Astrocyte (in vitro differentiated cells and primary cell): ENCODE data around the gene MARVELD1. TPM values are rescaled to one million over a fixed set of nuclear protein-coding genes. Genes with fewer than 3 reads are reported as not detected.

Source experiments
- DNase-seq: peaks from one replicate; pipeline ENCODE4 v3.0.0-alpha.2; 2010; ENCODE audit warnings: low read depth
- FAIRE-seq: peaks from 2 replicates; lab custom pipeline; 2011; peaks lifted over from hg19 to GRCh38; lab: Jason Lieb, UNC
- H2AFZ ChIP-seq: 2 replicates; pipeline ENCODE4 v1.6.0; 2012; ENCODE audit warnings: low read depth, low read length, inconsistent platforms
- H3K27ac ChIP-seq: 2 replicates; pipeline ENCODE4 v1.5.1; 2011; ENCODE audit warnings: low read depth, low read length, inconsistent platforms
- H3K27me3 ChIP-seq: 2 replicates; pipeline ENCODE4 v1.6.0; 2011; ENCODE audit warnings: low read length, inconsistent platforms; ENCODE audit not compliant: insufficient read depth
- H3K36me3 ChIP-seq: 2 replicates; pipeline ENCODE4 v1.5.1; 2011; ENCODE audit warnings: low read length, inconsistent platforms; ENCODE audit not compliant: insufficient read depth
- H3K4me1 ChIP-seq: 2 replicates; pipeline ENCODE4 v1.5.1; 2011; ENCODE audit warnings: low read length, inconsistent platforms; ENCODE audit not compliant: insufficient read depth
- H3K4me2 ChIP-seq: 2 replicates; pipeline ENCODE4 v1.6.0; 2012; ENCODE audit warnings: low read length, inconsistent platforms
- H3K4me3 ChIP-seq: 2 replicates; pipeline ENCODE4 v1.5.1; 2011; ENCODE audit warnings: low read depth, mild to moderate bottlenecking, low read length, inconsistent platforms; ENCODE audit not compliant: insufficient read depth
- H3K79me2 ChIP-seq: 2 replicates; pipeline ENCODE4 v1.6.0; 2012; ENCODE audit warnings: mild to moderate bottlenecking, low read length, inconsistent platforms; ENCODE audit not compliant: insufficient read depth
- H3K9ac ChIP-seq: 2 replicates; pipeline ENCODE4 v1.6.0; 2012; ENCODE audit warnings: mild to moderate bottlenecking, low read length, inconsistent platforms
- H3K9me3 ChIP-seq: 2 replicates; pipeline ENCODE4 v1.5.1; 2012; ENCODE audit warnings: low read depth, mild to moderate bottlenecking, low read length, inconsistent platforms; ENCODE audit not compliant: insufficient read depth
- H4K20me1 ChIP-seq: 2 replicates; pipeline ENCODE4 v1.6.0; 2012; ENCODE audit warnings: low read length, inconsistent platforms; ENCODE audit not compliant: insufficient read depth
- H3K27ac Mint-ChIP-seq: one replicate; pipeline ENCODE4 v1.8.0; 2021; ENCODE audit warnings: mild to moderate bottlenecking, mixed read lengths; ENCODE audit not compliant: unreplicated experiment
- H3K27me3 Mint-ChIP-seq: one replicate; pipeline ENCODE4 v1.8.0; 2021; ENCODE audit warnings: low read depth, mixed read lengths; ENCODE audit not compliant: unreplicated experiment
- H3K36me3 Mint-ChIP-seq: one replicate; pipeline ENCODE4 v1.8.0; 2021; ENCODE audit warnings: low read depth, mixed read lengths; ENCODE audit not compliant: unreplicated experiment
- H3K4me1 Mint-ChIP-seq: one replicate; pipeline ENCODE4 v1.8.0; 2021; ENCODE audit warnings: low read depth, mixed read lengths; ENCODE audit not compliant: unreplicated experiment
- H3K4me3 Mint-ChIP-seq: one replicate; pipeline ENCODE4 v1.8.0; 2021; ENCODE audit warnings: mild to moderate bottlenecking, moderate library complexity, mixed read lengths; ENCODE audit not compliant: unreplicated experiment
- H3K9me3 Mint-ChIP-seq: one replicate; pipeline ENCODE4 v1.8.0; 2021; ENCODE audit warnings: mild to moderate bottlenecking, mixed read lengths; ENCODE audit not compliant: unreplicated experiment
- CTCF ChIP-seq: IDR thresholded peaks from 2 replicates; pipeline ENCODE4 v1.5.1; 2011; ENCODE audit warnings: low read depth, mild to moderate bottlenecking, inconsistent platforms, low read length, moderate library complexity; ENCODE audit not compliant: insufficient read depth
- EZH2 ChIP-seq: IDR thresholded peaks from 2 replicates; pipeline ENCODE4 v1.6.1; 2012; ENCODE audit warnings: mild to moderate bottlenecking, low read length, inconsistent platforms; ENCODE audit not compliant: insufficient read depth
- total RNA-seq: library from RNA; stranded (reverse); gene quantifications from 2 replicates; pipeline ENCODE4 v1.2.1, GENCODE V29; 2021

Gene MARVELD1
- total RNA-seq, 1 donor from 2014 or later = 69.7 TPM

- no peak overlapping the region for H3K4me2 ChIP-seq
- Mint-ChIP-seq H3K27me3 (no peaks in the 10 kb centered on the region), H3K4me1 (peaks cover 4% of the 10 kb centered on the region), H3K9me3 (no peaks in the 10 kb centered on the region), H3K27ac (no peak overlapping the region), H3K36me3 (peaks cover 23% of the 10 kb centered on the region), H3K4me3 (no peak overlapping the region)
- no peak overlapping the region for H3K9ac ChIP-seq
- no peak for DNase-seq
- TF ChIP-seq EZH2 (no peak), CTCF (no peak)
- H4K20me1 ChIP-seq = peaks cover 30% of the 10 kb centered on the region
- H3K4me1 ChIP-seq = no peaks in the 10 kb centered on the region
- no peak for FAIRE-seq
- no peaks in the 10 kb centered on the region for H3K27me3 ChIP-seq
- no peak overlapping the region for H2AFZ ChIP-seq
- no peak overlapping the region for H3K27ac ChIP-seq
- H3K36me3 ChIP-seq = peaks cover 33% of the 10 kb centered on the region
- H3K4me3 ChIP-seq = no peak overlapping the region
- H3K79me2 ChIP-seq = peaks cover 20% of the 10 kb centered on the region
- H3K9me3 ChIP-seq = no peaks in the 10 kb centered on the region
Observed at GRCh38 chr10:97747573-97747972, 34.0 kb downstream of the MARVELD1 start.

- H3K9ac ChIP-seq = no peak overlapping the region
- Mint-ChIP-seq H3K9me3 (no peaks in the 10 kb centered on the region), H3K27ac (no peak overlapping the region), H3K4me3 (no peak overlapping the region), H3K36me3 (peaks cover 25% of the 10 kb centered on the region), H3K27me3 (no peaks in the 10 kb centered on the region), H3K4me1 (peaks cover 4% of the 10 kb centered on the region)
- H3K27me3 ChIP-seq = no peaks in the 10 kb centered on the region
- H3K4me2 ChIP-seq = no peak overlapping the region
- H3K27ac ChIP-seq = no peak overlapping the region
- H3K4me3 ChIP-seq = no peak overlapping the region
- H3K4me1 ChIP-seq = no peaks in the 10 kb centered on the region
- DNase-seq = no peak
- FAIRE-seq = no peak
- H3K9me3 ChIP-seq = no peaks in the 10 kb centered on the region
- peaks cover 33% of the 10 kb centered on the region for H3K36me3 ChIP-seq
- TF ChIP-seq CTCF (no peak), EZH2 (no peak)
- peaks cover 17% of the 10 kb centered on the region for H3K79me2 ChIP-seq
- no peak overlapping the region for H2AFZ ChIP-seq
- H4K20me1 ChIP-seq = peaks cover 26% of the 10 kb centered on the region
Observed at GRCh38 chr10:97748116-97748515, 34.6 kb downstream of the MARVELD1 start.

- Histone ChIP-seq H3K9ac (no peak overlapping the region), H3K9me3 (no peaks in the 10 kb centered on the region), H3K79me2 (no peaks in the 10 kb centered on the region), H3K36me3 (peaks cover 35% of the 10 kb centered on the region), H4K20me1 (peaks cover 13% of the 10 kb centered on the region), H3K27ac (no peak overlapping the region), H3K4me1 (no peaks in the 10 kb centered on the region), H3K4me3 (no peak overlapping the region), H2AFZ (no peak overlapping the region), H3K27me3 (no peaks in the 10 kb centered on the region), H3K4me2 (no peak overlapping the region)
- FAIRE-seq (no peak), DNase-seq (no peak)
- no peak for TF ChIP-seq EZH2
- no peak for TF ChIP-seq CTCF
- no peaks in the 10 kb centered on the region for H3K27me3 Mint-ChIP-seq
- no peaks in the 10 kb centered on the region for H3K9me3 Mint-ChIP-seq
- H3K36me3 Mint-ChIP-seq = peaks cover 34% of the 10 kb centered on the region
- no peak overlapping the region for H3K4me3 Mint-ChIP-seq
- H3K27ac Mint-ChIP-seq = no peak overlapping the region
- no peaks in the 10 kb centered on the region for H3K4me1 Mint-ChIP-seq
Observed at GRCh38 chr10:97752956-97753355, 39.4 kb downstream of the MARVELD1 start.
